Right lobe of liver (tissue), 6 donors: Measurements from ENCODE around the gene CDH6. TPM values are rescaled to one million over a fixed set of nuclear protein-coding genes. Genes with fewer than 3 reads are reported as not detected.
"Not testable (repeated sequence)": the region's sequence is repeated elsewhere in the genome, so short reads cannot be mapped to it uniquely, and the experiment has no call there.

Experiments
- ATAC-seq, 4 donors: fragments of 200-7000 bp; cut with Tn5 transposase; one replicate each; pipeline ENCODE4 v1.9.1; 2020; ENCODE audit warnings: mild to moderate bottlenecking in 4 of 4, moderate library complexity in 4 of 4
- DNase-seq, 3 donors: peaks; one replicate each; pipeline ENCODE4 v3.0.0-alpha.2; 2020
- H3K27ac ChIP-seq, 3 donors: fragments of 200-600 bp; one replicate each; pipeline ENCODE4 v1.8.0; 2022
- H3K27me3 ChIP-seq, 2 donors: fragments of 200-600 bp; one replicate each; pipeline ENCODE4 v1.8.0; 2022
- H3K36me3 ChIP-seq, 4 donors: fragments of 200-600 bp; sonication (generic) in 1 of 4; one replicate each; pipeline versions ENCODE4 v1.5.1 to v1.8.0; 2017 to 2022; ENCODE audit warnings: control low read depth in 1 of 4
- H3K4me1 ChIP-seq, 4 donors: fragments of 200-600 bp; sonication (generic) in 1 of 4; one replicate each; pipeline versions ENCODE4 v1.5.1 to v1.8.0; 2017 to 2022; ENCODE audit warnings: control low read depth in 1 of 4
- H3K4me3 ChIP-seq, 3 donors: fragments of 200-600 bp; one replicate each; pipeline ENCODE4 v1.8.0; 2022
- H3K9me3 ChIP-seq, 4 donors: fragments of 200-600 bp; sonication (generic) in 1 of 4; one replicate each; pipeline versions ENCODE4 v1.5.1 to v1.8.0; 2017 to 2022; ENCODE audit warnings: control low read depth in 1 of 4
- POLR2A ChIP-seq: fragments of 450-650 bp; IDR thresholded peaks from one replicate; pipeline ENCODE4 v1.6.1; 2017; ENCODE audit warnings: antibody characterized with exemption, mild to moderate bottlenecking
- WGBS: methylation state at CpG from one replicate; pipeline ENCODE4 v1.1.6; 2018; ENCODE audit warnings: low coverage, low lambda C conversion rate; ENCODE audit not compliant: insufficient coverage; ENCODE audit errors: missing lambda C conversion rate; 5-methylcytosine and 5-hydroxymethylcytosine counted together
- intact Hi-C, 2 donors: fragments of 100-400 bp; cut with DNase I; formaldehyde crosslinking; loops; one replicate each; pipeline versions ENCODE4 v1.11.2 to v1.14.1; 2022
- total RNA-seq, 6 experiments: library from RNA; depleted of rRNA in 2 of 6; stranded (reverse); fragments of >200 nt in 2 of 6; fragmentation: NEBNext Ultra II Directional in 3 of 6; extraction: Animal tissue kit (Norgen Biotek cat#: 25700) in 3 of 6; gene quantifications; one replicate each; pipeline versions ENCODE4 v1.1.0 to v1.2.4, GENCODE V29; 2016 to 2023
- TF ChIP-seq, protein P1 (sequence below), 4 donors: fragments of 200-600 bp in 3 of 4; fragments of 450-650 bp in 1 of 4; IDR thresholded peaks; one replicate each; pipeline versions ENCODE4 v1.5.1 to v1.8.0; 2016 to 2022; ENCODE audit warnings: antibody characterized with exemption in 4 of 4, mild to moderate bottlenecking in 2 of 4
- donor health status: DM: no; HTN: yes; CAD: no.
- donor health status: DM: no; HTN: no; CAD: no.
- donor health status: DM: no; HTN: no; CAD: no.
- donor health status: DM: no; HTN: yes; CAD: no.
- donor health status: DM: no; HTN: yes; CAD: no.

Gene CDH6
- total RNA-seq, 6 experiments from 2014 or later = 0.49 to 1.8 (median 0.74) TPM

DNA sequence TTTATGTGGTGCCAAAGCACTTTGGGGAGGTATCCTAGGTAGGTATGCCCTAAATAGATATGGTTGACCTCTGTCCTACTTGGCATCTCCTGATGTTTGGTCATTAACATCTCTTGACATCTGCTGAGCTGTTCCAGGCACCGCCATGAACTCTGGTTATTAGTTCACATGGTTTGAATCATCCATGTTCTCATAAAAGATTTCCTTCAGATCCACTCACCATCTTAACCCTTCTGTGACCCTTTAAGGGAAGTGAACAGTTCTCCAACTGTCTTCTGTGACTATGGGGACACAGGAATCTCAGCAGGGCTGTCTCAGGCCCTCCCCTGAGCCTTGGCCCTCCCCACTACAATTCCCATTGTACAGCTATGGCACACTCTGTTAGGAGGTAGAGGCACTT, 167.7 kb downstream of the CDH6 start:
- no peaks in the 10 kb centered on the region for H3K27me3 ChIP-seq
- no peaks in the 10 kb centered on the region for H3K4me1 ChIP-seq
- no peaks in the 10 kb centered on the region for H3K9me3 ChIP-seq
- TF ChIP-seq, protein P1, sequence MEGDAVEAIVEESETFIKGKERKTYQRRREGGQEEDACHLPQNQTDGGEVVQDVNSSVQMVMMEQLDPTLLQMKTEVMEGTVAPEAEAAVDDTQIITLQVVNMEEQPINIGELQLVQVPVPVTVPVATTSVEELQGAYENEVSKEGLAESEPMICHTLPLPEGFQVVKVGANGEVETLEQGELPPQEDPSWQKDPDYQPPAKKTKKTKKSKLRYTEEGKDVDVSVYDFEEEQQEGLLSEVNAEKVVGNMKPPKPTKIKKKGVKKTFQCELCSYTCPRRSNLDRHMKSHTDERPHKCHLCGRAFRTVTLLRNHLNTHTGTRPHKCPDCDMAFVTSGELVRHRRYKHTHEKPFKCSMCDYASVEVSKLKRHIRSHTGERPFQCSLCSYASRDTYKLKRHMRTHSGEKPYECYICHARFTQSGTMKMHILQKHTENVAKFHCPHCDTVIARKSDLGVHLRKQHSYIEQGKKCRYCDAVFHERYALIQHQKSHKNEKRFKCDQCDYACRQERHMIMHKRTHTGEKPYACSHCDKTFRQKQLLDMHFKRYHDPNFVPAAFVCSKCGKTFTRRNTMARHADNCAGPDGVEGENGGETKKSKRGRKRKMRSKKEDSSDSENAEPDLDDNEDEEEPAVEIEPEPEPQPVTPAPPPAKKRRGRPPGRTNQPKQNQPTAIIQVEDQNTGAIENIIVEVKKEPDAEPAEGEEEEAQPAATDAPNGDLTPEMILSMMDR (IDR thresholded peaks at IDR 0.05) = no peak
- TF ChIP-seq POLR2A = no peak
- DNase-seq = no peak
- no peak for ATAC-seq
- H3K4me3 ChIP-seq = no peak overlapping the region
- no peaks in the 10 kb centered on the region for H3K36me3 ChIP-seq
- H3K27ac ChIP-seq = no peak overlapping the region
- intact Hi-C loops = no loop called here
- WGBS = 44% methylated on average over 1 of the region's 1 CpG

DNA sequence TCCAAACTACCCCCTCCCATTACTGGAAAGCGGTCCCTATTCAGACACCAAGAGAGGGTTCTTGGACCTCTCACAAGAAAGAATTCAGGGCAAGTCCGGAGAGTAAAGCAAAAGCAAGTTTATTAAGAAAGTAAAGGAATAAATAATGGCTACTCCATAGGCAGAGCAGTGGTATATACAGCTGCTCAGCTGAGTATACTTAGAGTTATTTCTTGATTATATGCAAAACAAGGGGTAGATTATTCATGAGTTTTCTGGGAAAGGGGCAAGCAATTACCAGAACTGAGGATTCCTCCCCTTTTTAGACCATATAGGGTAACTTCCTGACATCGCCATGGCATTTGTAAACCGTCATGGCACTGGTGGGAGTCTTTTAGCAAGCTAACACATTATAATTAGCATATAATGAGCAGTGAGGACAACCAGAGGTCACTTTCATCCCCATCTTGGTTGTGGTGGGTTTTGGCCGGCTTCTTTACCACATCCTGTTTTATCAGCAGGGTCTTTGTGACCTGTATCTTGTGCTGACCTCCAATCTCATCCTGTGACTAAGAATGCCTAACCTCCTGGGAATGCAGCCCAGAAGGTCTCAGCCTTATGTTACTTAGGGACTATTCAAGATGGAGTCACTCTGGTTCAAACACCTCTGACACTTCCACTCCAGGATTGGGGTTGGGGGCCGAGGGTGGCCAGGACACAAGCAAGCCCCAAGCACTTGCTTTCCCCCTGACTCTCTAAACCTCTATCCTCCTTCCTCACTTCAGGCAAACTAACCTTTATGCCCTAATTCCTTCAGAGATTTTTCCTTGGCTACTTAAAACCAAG, 168.4 kb downstream of the CDH6 start:
- DNase-seq, H3K36me3 ChIP-seq, intact Hi-C loops, H3K27me3 ChIP-seq, H3K27ac ChIP-seq, H3K9me3 ChIP-seq, ATAC-seq, H3K4me3 ChIP-seq, H3K4me1 ChIP-seq: not testable (repeated sequence)
- 58% methylated on average over 6 of the region's 6 CpGs for WGBS

DNA sequence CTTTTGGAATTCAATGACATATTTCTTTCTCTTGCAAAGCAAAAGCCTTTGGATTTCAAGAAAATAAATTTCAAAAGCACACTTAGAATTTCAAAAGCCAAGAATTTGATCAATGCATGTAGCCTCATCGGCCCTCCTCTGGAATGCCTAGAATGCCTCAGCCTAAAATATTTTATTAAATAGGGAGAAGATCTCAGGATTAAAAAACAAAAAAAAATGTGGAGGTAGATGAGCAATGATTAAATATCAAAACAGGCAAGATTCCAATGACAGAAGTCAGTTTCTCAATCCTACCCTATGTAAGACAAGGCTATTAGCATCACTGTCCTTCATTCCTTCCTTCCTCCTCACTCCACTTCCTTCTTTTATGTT, 169.0 kb downstream of the CDH6 start:
- TF ChIP-seq, protein P1 (IDR thresholded peaks at IDR 0.05) = no peak
- no peak for TF ChIP-seq POLR2A
- Histone ChIP-seq H3K4me3 (no peak overlapping the region), H3K36me3 (no peaks in the 10 kb centered on the region), H3K27ac (no peak overlapping the region), H3K9me3 (no peaks in the 10 kb centered on the region), H3K27me3 (no peaks in the 10 kb centered on the region), H3K4me1 (no peaks in the 10 kb centered on the region)
- no peak for DNase-seq
- intact Hi-C loops = no loop called here
- ATAC-seq = no peak
- 63% methylated on average over 1 of the region's 1 CpG for whole genome bisulfite sequencing

DNA sequence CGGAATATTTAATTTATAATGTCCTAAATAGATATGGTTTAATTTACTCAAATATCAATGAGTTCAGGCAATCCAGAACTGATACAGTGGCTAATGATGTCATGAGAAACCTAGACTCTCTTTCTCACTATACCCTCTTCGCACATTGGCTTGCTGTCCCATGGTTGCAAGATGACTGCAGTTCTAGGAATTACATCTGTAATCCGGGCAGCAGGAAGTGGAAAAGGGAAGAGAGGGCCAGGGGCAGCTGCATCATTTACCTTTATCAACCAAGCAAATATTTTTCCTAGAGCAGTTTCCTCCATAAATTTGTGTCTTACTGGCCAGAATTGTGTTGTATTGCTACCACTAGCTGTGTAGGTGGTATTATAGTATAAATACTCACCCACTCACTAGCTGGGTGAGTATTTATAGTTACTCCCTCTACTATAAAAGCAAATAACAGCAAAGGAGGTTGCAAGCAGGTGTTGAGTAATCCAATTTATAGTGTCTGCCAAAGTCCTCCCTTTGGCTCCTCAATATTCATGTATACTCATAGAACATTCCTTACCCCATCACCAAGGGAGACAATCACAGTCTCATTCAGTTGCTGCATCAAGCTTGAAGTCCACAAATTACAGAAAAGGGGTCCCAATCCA, 169.6 kb downstream of the CDH6 start:
- H3K4me3 ChIP-seq = no peak overlapping the region
- no peak for DNase-seq
- no peaks in the 10 kb centered on the region for H3K36me3 ChIP-seq
- H3K9me3 ChIP-seq = no peaks in the 10 kb centered on the region
- TF ChIP-seq POLR2A = no peak
- TF ChIP-seq, protein P1 (IDR thresholded peaks at IDR 0.05) = no peak
- 44% methylated on average over 3 of the region's 3 CpGs for WGBS
- ATAC-seq = no peak
- intact Hi-C loops = no loop called here
- H3K27me3 ChIP-seq = no peaks in the 10 kb centered on the region
- H3K4me1 ChIP-seq = no peaks in the 10 kb centered on the region
- H3K27ac ChIP-seq = no peak overlapping the region

DNA sequence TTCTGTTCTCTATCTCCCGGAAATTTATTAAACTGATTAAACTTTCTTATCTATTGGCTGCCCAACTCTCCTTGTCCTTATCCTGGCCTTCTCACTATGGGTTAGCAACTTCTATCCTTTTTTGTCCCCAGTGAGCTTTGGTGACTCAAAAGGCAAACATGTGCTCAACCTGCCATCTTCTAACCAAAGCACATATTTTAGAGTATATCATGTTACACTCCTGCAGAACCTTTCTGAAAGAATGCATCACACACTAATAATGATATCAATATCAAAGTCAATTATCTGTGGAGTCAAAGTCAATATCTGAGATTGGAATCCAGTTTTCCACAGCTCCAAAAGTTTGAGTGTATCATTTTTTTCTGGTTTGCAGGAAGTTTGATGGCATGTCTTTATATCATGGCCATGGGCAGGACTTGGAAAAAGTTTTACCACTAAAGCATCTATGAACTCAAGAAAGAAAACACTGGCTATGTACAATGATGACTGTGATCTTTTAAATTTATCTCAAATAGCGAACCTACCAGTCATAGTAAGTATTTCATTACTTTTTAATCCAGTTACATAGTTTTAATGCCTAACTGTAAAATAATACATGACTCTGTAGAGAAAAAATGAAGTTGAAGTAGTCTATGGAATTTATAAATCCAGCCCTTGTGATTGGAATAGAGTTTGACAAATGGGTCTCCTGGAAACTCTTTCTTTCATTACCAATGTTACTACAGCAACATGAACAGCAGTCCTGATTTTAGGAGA, 171.6 kb downstream of the CDH6 start:
- DNase-seq (no peak), ATAC-seq (no peak)
- Histone ChIP-seq H3K27ac (no peak overlapping the region), H3K27me3 (no peaks in the 10 kb centered on the region), H3K9me3 (no peaks in the 10 kb centered on the region), H3K4me1 (no peaks in the 10 kb centered on the region), H3K4me3 (no peak overlapping the region), H3K36me3 (no peaks in the 10 kb centered on the region)
- no peak for TF ChIP-seq POLR2A
- TF ChIP-seq, protein P1 (IDR thresholded peaks at IDR 0.05) = no peak
- WGBS = 42% methylated on average over 2 of the region's 2 CpGs
- intact Hi-C loops = no loop called here
